T1000 (cell line): ENCODE data around the gene ADAMTS18.
"Not testable (repeated sequence)": the region's sequence is repeated elsewhere in the genome, so short reads cannot be mapped to it uniquely, and the experiment has no call there.

Experiments
- DNase-seq: peaks from one replicate; lab custom pipeline; 2025; ENCODE audit warnings: mixed read lengths; lab: John Stamatoyannopoulos, UW

Gene ADAMTS18, protein sequence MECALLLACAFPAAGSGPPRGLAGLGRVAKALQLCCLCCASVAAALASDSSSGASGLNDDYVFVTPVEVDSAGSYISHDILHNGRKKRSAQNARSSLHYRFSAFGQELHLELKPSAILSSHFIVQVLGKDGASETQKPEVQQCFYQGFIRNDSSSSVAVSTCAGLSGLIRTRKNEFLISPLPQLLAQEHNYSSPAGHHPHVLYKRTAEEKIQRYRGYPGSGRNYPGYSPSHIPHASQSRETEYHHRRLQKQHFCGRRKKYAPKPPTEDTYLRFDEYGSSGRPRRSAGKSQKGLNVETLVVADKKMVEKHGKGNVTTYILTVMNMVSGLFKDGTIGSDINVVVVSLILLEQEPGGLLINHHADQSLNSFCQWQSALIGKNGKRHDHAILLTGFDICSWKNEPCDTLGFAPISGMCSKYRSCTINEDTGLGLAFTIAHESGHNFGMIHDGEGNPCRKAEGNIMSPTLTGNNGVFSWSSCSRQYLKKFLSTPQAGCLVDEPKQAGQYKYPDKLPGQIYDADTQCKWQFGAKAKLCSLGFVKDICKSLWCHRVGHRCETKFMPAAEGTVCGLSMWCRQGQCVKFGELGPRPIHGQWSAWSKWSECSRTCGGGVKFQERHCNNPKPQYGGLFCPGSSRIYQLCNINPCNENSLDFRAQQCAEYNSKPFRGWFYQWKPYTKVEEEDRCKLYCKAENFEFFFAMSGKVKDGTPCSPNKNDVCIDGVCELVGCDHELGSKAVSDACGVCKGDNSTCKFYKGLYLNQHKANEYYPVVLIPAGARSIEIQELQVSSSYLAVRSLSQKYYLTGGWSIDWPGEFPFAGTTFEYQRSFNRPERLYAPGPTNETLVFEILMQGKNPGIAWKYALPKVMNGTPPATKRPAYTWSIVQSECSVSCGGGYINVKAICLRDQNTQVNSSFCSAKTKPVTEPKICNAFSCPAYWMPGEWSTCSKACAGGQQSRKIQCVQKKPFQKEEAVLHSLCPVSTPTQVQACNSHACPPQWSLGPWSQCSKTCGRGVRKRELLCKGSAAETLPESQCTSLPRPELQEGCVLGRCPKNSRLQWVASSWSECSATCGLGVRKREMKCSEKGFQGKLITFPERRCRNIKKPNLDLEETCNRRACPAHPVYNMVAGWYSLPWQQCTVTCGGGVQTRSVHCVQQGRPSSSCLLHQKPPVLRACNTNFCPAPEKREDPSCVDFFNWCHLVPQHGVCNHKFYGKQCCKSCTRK (N-terminal part only)

DNA sequence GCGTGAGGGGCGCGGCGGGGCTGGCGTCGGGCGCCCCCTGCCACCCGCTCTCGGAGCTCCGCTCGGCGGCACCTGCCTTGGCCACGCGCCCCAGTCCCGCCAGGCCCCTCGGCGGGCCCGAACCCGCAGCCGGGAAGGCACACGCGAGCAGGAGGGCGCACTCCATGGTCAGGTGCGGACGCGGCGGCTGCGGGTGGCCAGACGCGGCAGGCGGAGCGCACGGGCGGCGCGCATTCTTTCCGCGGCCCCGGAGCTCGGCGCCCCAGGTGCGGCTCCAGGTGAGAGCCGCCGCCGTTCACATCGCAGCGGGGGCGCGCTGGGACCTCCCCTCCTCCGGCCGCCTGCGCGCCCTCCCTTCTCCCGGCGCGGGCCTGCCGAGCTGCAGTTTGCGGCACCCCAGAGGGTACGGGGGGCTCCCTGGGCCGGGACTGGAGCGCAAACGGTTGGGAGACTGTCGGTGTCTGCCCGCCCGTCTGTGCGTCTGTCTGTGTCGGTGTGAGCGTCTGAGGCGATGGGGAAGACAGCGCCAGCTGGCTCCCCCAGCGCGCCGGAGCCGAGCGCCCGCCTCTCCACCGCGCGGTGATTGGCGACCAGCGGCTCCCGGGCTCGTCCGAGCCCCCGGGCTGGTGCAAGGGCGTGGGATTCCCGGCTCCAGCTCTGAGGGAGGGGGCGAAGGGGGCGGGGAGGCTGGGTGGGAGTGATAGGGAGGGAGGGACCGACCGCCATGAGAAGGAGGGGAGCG, at the start of gene ADAMTS18:
TSS of gene ADAMTS18 (minus strand) at position 505 of the 742 bp plus-strand sequence. CDS start at position 166, 339 bp downstream.
- DNase-seq: no peak

DNA sequence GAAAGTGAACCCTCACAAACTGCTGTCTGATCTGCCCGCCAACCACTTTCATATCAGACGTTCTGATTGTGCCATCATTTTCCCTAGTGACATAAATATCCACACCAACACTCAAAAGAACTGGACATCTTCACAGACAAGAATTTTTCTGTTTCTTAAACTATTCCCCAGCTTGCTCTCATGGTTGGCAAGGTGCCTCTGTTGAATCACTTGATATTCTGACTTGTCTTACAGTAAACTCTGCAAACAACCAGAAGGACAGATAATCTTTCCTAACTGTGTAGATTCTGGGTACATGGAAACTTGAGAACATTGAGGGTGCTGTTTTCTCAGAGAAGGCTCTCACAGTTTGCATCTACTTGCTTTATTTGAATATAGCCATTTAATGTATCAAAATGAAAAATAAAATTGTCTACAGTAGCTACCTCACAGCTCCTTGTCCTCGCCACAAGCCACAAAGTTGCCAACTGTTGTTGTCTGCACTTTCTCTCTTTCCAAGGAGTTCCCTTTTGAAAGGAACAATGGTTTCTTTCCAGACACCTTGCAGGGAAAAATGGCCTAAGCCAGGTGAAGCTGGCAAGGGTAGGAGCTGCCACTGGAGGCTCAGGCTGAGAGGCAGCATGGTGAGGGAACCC, 46.0 kb upstream of the ADAMTS18 start:
- no peak for DNase-seq

DNA sequence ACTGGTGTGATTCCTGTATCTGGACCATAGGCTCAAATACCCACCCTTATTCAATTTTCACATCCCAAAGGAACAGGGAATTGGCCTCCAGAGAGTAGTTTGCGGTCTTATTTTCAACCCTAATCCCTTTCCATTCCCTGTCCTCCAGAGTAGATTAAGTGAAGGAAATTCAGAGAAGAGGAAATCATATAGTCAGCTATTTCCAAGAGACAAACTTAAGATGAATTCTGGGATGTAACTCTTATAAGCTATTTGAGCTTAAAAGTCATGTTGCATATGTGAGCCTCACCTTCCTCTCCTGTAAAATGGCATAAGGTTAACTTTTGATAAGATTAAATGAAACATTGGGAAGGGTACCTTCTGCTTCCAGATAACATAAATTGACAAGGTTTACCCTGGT, 37.4 kb upstream of the ADAMTS18 start:
- no peak for DNase-seq

DNA sequence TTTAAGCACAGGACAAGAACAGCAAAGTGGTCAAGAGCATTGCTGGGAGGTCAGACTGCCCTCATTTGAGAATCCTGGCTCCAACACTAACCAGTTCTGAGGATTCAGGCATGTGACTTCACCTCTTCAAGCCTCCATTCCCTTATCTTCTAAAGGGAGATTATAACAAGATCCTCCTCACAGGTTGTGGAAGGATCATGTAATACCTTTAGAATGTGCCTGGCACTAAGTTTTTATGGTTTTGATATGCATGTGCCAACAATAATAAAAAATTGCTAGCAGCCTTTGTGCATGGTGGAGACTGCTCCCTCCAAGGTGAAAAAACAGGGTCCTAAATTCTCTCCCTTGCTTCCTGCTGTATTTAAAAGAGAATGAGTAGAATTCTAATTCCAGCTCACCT, 36.0 kb upstream of the ADAMTS18 start:
- DNase-seq: no peak

DNA sequence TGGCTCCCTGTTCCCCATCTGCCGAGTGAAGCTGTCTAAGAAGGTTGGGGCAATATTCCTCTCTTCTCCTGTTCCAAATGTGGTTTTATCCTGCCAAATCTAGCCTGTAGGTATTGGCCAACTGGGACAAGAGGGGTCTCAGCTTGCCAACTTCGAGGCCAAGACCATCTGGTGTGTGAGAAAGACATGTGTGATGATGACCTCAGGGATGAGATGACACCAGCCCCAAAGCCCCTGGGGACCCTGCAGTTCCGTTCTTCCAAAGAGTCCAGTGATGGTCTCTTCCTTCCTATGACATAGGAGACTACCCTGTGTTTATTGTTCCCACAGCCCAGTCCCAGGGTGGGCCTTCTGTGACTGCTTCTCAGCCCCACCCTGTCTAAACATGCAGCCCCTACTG, 34.8 kb upstream of the ADAMTS18 start:
- no peak for DNase-seq

DNA sequence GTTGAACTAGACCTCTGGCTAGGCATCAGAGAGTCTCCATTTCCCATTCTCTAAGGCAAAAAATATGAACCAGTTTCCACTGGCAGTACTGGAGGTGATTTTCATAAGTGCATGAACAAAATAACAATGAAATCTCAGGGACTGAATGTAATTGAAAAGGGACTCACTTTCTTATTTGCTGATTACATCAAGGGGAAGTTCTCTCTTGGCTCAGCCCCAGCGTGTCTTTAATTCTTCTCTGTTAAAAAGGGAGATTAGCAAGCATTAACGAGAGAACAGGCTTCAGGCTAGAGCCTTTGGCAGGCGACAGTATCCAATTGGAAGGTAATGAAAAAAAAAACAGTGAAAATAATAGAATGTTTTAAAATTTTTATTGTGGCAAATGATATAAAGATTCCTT, 34.0 kb upstream of the ADAMTS18 start:
- DNase-seq: no peak

DNA sequence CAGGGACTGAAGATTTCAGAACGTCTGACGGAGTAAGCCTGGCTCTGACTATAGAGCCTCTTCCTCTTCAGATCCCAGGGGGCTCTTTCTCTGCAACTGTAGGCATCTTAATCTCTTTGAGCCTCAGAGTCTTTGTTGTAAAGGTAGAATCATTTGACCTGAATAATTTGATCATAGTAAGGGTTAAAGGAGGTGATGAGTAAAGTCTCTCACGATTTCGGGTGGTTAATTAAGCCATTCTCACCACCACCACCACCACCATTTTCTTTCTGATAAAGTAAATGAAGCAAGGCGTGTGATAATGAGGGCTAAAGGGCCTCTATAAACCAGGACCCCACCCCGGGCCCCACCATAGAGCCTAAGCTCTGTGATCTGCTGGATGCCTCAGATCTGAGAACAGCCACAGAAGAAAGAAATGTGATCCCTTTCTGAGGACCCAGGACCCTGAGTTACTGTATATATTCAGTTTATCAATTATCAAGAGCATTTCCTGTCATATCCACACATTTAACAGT, 33.0 kb upstream of the ADAMTS18 start:
- no peak for DNase-seq

DNA sequence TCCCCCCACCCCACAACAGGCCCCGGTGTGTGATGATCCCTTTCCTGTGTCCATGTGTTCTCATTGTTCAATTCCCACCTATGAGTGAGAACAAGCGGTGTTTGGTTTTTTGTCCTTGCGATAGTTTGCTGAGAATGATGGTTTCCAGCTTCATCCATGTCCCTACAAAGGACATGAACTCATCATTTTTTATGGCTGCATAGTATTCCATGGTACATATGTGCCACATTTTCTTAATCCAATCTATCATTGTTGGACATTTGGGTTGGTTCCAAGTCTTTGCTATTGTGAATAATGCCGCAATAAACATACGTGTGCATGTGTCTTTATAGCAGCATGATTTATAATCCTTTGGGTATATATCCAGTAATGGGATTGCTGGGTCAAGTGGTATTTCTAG, 28.8 kb upstream of the ADAMTS18 start:
- not testable (repeated sequence) for DNase-seq

DNA sequence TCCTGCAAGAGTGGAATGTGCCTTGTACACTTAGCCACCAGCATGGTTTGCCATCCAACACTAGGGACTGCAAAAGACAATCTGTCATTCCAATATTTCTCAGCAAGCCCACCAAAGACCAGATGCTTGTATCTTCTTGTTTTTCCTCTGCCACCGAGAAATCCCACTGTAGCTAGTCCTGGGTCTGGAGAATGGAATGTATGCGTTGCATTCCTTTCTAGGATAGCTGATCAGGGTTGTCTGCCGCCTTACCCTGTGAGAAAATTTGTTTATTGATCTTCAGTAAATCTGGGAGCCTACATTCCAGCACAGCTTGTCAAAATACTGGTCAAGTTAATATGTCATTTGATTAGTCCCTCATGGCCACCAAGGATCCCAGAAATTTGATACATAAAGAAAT, 28.1 kb upstream of the ADAMTS18 start:
- no peak for DNase-seq

DNA sequence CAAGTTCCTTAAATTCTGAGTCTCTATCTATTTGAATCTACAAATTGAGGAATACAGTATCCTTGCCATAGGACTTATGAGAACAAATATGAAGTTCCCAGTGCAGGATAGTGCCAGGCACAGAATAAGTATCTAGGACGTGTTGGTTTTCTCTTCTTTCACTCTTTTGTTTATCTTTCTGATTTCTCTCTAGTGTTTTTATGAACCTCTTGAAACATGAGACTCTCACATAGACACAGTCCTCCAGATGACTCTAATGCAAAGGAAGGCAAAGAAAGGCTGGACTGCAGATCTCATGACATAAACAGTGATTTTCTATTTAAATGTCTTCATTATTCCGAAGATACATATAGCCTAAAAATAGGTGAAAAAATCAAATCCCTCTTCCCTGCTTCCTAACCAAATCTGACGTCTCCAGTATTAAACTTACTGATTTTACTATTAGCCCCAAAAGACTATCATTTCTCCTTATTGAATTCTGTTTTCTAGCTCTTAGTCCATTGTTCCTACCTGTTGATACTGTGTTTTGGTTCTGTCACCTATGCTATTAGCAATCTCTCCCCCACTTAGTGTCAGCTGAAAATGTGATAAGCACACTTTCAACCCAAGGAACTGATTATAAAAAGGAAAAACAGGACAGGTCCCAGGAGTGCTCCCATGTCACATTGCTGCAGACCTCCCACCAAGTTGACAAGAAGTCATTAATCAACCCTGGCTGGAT, 24.9 kb upstream of the ADAMTS18 start:
- no peak for DNase-seq

DNA sequence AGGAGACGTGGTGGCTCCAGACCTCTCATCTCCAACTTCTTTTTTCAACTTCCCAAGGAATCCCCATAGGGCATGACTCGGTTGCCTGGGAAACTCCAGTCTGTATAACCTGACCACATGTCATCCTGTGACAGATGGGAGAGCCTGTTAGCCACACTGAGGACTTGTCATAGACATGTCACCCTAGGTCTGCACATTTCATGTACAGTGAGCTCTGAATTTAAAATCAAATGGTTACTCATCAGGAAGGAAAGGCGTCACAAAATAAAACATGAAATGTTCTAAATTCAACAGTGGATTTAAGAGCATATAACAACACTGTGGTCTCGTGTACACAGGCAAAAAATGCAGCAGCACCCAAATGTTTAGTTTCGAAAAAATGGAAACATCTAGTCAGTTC, 22.2 kb upstream of the ADAMTS18 start:
- no peak for DNase-seq

DNA sequence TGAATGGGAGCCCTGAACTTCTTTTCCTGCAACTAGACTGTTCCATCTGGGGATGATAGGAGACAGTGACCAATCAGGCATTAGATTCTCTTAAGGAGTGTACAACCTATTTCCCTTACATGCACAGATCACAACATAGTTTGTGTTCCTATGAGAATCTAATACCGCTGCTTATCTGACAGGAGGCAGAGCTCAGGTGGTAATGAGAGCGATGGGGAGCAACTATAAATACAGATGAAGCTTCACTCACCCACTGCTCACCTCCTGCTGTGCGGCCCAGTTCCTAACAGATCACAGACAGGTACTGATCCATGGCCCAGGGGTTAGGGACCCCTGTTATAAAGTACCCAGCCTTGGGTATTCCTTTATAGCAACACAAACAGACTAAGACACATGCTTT, 17.4 kb upstream of the ADAMTS18 start:
- no peak for DNase-seq

DNA sequence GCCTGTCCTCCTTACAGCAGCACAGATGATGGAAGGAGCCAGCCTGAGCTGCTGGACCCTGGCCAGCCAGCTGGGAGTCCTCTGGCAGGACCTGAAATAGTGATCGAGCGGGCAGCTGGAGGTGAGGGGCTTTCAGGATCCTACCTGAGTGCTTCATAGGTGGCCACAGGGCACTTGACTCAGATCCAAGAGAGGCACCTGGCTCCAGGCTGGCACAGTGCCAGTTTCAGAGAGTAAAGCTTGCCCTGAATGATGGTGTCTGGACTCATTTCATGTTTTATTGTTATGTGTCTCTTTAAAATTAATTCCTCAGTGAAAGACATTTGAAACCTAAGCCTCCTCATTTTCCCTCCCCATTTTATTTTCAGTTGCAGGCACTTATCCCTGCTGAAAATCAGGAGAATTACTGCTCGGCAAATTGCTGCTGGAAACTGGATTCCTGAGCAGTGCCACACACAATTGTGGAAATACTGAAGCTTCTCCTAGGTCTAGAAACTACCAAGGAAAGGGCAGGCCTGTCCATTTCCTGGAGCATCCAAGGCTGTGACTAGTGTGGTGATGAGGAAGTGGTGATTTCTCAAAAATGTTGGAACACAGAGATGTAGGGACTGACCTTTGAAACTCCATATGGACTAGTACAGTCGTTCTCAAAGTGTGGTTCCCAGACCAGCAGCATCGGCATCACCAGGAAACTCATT, 16.1 kb upstream of the ADAMTS18 start:
- no peak for DNase-seq

DNA sequence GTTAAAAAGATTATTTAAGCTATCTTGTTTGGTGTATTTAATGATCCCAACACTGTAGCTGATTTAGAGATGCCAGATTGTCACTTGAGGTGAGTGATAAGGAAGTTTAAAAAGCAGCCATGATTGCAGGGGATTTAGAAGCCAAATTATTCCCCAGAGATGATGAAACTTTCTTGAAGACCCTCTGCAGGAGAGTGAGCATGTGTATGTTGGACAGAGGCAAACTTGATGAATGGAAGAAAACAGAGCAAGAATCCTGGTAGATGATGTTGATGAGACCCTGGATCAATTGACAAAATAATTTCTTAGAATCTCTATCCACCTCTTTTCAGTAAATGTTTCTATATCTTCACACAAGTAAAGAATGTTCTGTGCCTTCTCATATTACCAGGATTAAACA, 14.4 kb upstream of the ADAMTS18 start:
- no peak for DNase-seq

DNA sequence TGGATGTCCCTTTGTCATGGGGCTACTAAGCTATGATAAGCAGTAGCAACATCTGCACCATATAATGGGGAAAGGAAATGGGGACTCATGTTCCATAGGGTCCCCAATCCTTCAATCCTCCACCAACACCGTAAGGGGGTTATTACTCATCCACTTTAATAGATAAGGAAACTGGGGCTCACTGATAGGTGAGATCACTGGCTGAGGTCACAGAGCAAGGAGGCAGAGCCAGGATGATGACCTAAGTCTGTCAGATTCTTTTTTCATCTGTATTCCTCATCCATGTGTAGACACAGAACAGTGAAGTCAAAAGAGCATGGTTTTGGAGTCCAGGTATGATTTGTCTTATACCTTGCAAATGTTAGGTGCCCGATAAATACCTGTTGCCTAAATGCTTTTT, 10.5 kb upstream of the ADAMTS18 start:
- no peak for DNase-seq

DNA sequence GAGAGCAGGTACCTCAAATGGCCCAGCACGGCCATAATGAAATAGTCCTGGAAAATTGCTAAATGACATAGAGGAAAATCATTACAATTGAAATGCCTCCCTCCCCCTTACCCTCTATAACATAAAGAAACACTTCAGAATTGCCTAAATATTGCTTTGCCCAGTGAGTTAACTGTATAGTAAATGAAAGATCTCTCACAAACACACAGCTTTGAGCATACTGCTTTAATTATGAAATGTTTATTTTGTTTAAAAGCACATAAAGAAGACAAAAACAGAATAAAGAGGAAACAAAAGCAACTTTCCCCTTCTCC, 9.3 kb upstream of the ADAMTS18 start:
- DNase-seq: no peak

DNA sequence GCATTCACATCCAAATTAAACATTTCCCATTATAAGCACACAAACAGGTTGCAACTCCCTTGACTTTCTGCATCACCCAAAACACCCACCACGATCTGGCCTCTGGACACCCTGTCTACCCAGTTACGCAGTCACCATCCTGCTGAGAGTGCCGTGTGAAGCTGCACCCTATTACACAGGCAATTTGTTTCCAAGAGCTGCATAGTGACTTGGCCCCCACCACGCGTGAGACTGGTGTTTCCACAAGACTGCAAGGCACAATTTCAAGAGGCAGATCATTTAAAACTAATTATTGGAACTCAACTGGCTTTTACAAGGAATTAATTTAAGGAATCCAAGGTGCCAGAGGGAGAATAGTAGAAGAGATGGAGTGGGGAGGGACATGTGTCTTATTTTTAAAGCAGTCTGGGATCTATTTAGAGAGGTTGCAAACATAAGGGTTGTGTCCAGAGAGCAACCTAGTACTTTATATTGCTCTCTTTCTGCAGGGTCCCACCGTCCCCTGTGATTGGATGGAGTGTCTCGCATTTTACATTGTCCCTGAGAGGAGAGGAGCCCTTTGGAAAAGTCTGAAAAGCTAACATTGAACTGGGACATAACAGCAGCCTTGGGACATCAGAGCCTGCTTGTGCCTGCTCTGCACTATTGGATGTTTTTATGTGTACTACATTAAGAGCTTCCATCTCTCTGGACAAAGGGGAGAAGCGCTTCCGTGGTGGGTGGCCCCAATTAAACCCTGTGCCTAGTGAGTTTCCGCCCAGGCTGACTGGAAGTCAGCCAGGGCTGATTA, 8.7 kb upstream of the ADAMTS18 start:
- DNase-seq: no peak

DNA sequence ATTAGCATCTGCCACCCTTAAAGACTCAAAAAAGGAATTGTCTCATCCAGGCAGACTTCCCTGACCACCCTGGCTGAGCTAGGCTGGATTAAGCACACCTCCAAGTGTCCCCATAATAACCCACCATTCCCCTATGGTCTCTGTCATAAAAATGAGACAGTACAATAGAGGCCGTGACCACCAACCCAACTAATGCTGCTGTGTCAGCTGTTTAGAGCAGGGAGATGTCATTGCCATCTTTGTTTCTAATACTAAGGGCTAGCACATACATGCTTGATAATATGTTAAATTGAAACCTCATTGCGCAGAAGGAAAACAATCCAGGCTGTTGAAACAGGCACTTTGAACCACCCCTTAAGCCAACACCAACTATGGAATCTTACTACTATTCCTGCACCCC, 7.2 kb upstream of the ADAMTS18 start:
- no peak for DNase-seq

DNA sequence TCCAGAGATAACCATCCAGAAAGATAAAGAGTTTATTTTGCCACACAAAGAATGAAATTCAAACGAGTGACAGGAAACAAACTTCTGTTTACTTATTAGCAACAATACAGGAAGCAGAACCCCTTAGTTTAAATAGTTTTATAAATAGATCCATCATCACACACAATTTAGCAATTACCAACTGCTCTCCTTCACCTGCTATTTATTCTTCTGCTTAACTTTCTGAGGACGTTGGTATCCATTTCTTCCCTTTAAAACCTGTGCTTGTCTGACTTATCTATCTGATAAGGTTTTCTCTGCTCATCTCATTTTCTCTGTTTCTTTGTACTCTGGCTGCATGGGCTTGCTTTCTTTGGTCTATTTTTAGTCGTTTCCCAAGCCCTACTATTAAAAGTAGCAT, 4.3 kb upstream of the ADAMTS18 start:
- no peak for DNase-seq
